ENCODE data around the gene ALG6.
"Not testable (repeated sequence)": the region's sequence is repeated elsewhere in the genome, so short reads cannot be mapped to it uniquely, and the experiment has no call there.

Gene ALG6

GRCh38 chr1:63352736-63353135, 14.7 kb upstream of the ALG6 start:
- Histone ChIP-seq H3K9me3 (ENCODE audit: control extremely low read depth in 1 of 5, control insufficient read depth in 4 of 5, insufficient read depth in 2 of 5, low read depth in 1 of 5, low read length in 4 of 5) (no peaks in the 10 kb centered on the region), H3K27me3 (replicated peaks in 2 of 5; ENCODE audit: control insufficient read depth in 4 of 5, insufficient read depth in 5 of 5, low read length in 4 of 5) (peaks cover 0 to 38% (median 13%) of the 10 kb centered on the region in 5 experiments), H3K4me3 (ENCODE audit: control insufficient read depth in 1 of 7, extremely low read depth in 1 of 7, insufficient read depth in 4 of 7, low read depth in 2 of 7, low read length in 6 of 7) (no peak overlapping the region), H3K27ac (ENCODE audit: insufficient read depth in 1 of 2, low read depth in 1 of 2, low read length in 2 of 2, poor library complexity in 1 of 2, severe bottlenecking in 2 of 2) (no peak overlapping the region), H3K4me1 (ENCODE audit: control extremely low read depth in 1 of 4, control insufficient read depth in 4 of 4, insufficient read depth in 4 of 4, low read length in 3 of 4) (no peaks in the 10 kb centered on the region), H3K36me3 (ENCODE audit: control insufficient read depth in 4 of 4, insufficient read depth in 4 of 4, low read length in 3 of 4) (no peaks in the 10 kb centered on the region)
- WGBS (ENCODE audit: insufficient coverage) = no CpG with 5 or more reads among the region's 2 CpGs
- ChIA-PET POLR2A (no interaction called here), CTCF (interaction anchor here (2.5 kb wide), 1 partner anchor 9 kb away, joined by 7 read pairs; no protein-coding TSS in a partner anchor)
- no peak for DNase-seq

- WGBS (ENCODE audit: insufficient coverage) = 60% methylated on average over 2 of the region's 2 CpGs
- H3K27ac ChIP-seq (ENCODE audit: insufficient read depth in 1 of 2, low read depth in 1 of 2, low read length in 2 of 2, poor library complexity in 1 of 2, severe bottlenecking in 2 of 2); H3K4me1 ChIP-seq (ENCODE audit: control extremely low read depth in 1 of 4, control insufficient read depth in 4 of 4, insufficient read depth in 4 of 4, low read length in 3 of 4); DNase-seq; H3K4me3 ChIP-seq (ENCODE audit: control insufficient read depth in 1 of 7, extremely low read depth in 1 of 7, insufficient read depth in 4 of 7, low read depth in 2 of 7, low read length in 6 of 7); H3K9me3 ChIP-seq (ENCODE audit: control extremely low read depth in 1 of 5, control insufficient read depth in 4 of 5, insufficient read depth in 2 of 5, low read depth in 1 of 5, low read length in 4 of 5); POLR2A ChIA-PET; H3K36me3 ChIP-seq (ENCODE audit: control insufficient read depth in 4 of 4, insufficient read depth in 4 of 4, low read length in 3 of 4): not testable (repeated sequence)
- CTCF ChIA-PET = interaction anchor here (1.0 to 1.5 kb wide), 2 partner anchors 28 to 84 kb away, joined by 3 to 4 read pairs; no protein-coding TSS in a partner anchor
- H3K27me3 ChIP-seq (replicated peaks in 2 of 5; ENCODE audit: control insufficient read depth in 4 of 5, insufficient read depth in 5 of 5, low read length in 4 of 5) = peaks cover 0 to 31% (median 13%) of the 10 kb centered on the region in 5 experiments
These were observed 11.2 kb upstream of the ALG6 start for GRCh38 chr1:63356234-63356633.

GRCh38 chr1:63359561-63359960, 7.9 kb upstream of the ALG6 start:
- H3K27me3 ChIP-seq (replicated peaks in 2 of 5; ENCODE audit: control insufficient read depth in 4 of 5, insufficient read depth in 5 of 5, low read length in 4 of 5) = peaks cover 0 to 7% (median 0%) of the 10 kb centered on the region in 5 experiments
- ChIA-PET POLR2A (no interaction called here), CTCF (interaction anchor here (0.8 to 1.3 kb wide), 2 partner anchors 7 to 29 kb away, joined by 3 to 5 read pairs; no protein-coding TSS in a partner anchor)
- H3K27ac ChIP-seq (ENCODE audit: insufficient read depth in 1 of 2, low read depth in 1 of 2, low read length in 2 of 2, poor library complexity in 1 of 2, severe bottlenecking in 2 of 2) = no peak overlapping the region
- no peak for DNase-seq
- no peak overlapping the region for H3K4me3 ChIP-seq (ENCODE audit: control insufficient read depth in 1 of 7, extremely low read depth in 1 of 7, insufficient read depth in 4 of 7, low read depth in 2 of 7, low read length in 6 of 7)
- H3K4me1 ChIP-seq (ENCODE audit: control extremely low read depth in 1 of 4, control insufficient read depth in 4 of 4, insufficient read depth in 4 of 4, low read length in 3 of 4) = no peaks in the 10 kb centered on the region
- no peaks in the 10 kb centered on the region for H3K9me3 ChIP-seq (ENCODE audit: control extremely low read depth in 1 of 5, control insufficient read depth in 4 of 5, insufficient read depth in 2 of 5, low read depth in 1 of 5, low read length in 4 of 5)
- 96% methylated on average over 5 of the region's 5 CpGs for WGBS (ENCODE audit: insufficient coverage)
- no peaks in the 10 kb centered on the region for H3K36me3 ChIP-seq (ENCODE audit: control insufficient read depth in 4 of 4, insufficient read depth in 4 of 4, low read length in 3 of 4)

GRCh38 chr1:63362073-63362472, 5.4 kb upstream of the ALG6 start:
- H3K36me3 ChIP-seq (ENCODE audit: control insufficient read depth in 4 of 4, insufficient read depth in 4 of 4, low read length in 3 of 4) = no peaks in the 10 kb centered on the region
- WGBS (ENCODE audit: insufficient coverage) = 83% methylated on average over 1 of the region's 1 CpG
- peaks cover 0 to 3% (median 3%) of the 10 kb centered on the region in 4 experiments for H3K4me1 ChIP-seq (ENCODE audit: control extremely low read depth in 1 of 4, control insufficient read depth in 4 of 4, insufficient read depth in 4 of 4, low read length in 3 of 4)
- ChIA-PET POLR2A (no interaction called here), CTCF (no interaction called here)
- no peaks in the 10 kb centered on the region for H3K9me3 ChIP-seq (ENCODE audit: control extremely low read depth in 1 of 5, control insufficient read depth in 4 of 5, insufficient read depth in 2 of 5, low read depth in 1 of 5, low read length in 4 of 5)
- no peak overlapping the region for H3K4me3 ChIP-seq (ENCODE audit: control insufficient read depth in 1 of 7, extremely low read depth in 1 of 7, insufficient read depth in 4 of 7, low read depth in 2 of 7, low read length in 6 of 7)
- H3K27me3 ChIP-seq (replicated peaks in 2 of 5; ENCODE audit: control insufficient read depth in 4 of 5, insufficient read depth in 5 of 5, low read length in 4 of 5) = no peaks in the 10 kb centered on the region
- no peak for DNase-seq
- H3K27ac ChIP-seq (ENCODE audit: insufficient read depth in 1 of 2, low read depth in 1 of 2, low read length in 2 of 2, poor library complexity in 1 of 2, severe bottlenecking in 2 of 2) = no peak overlapping the region

- H3K4me3 ChIP-seq (ENCODE audit: control insufficient read depth in 1 of 7, extremely low read depth in 1 of 7, insufficient read depth in 4 of 7, low read depth in 2 of 7, low read length in 6 of 7) = no peak overlapping the region
- peaks cover 0 to 5% (median 4%) of the 10 kb centered on the region in 4 experiments for H3K4me1 ChIP-seq (ENCODE audit: control extremely low read depth in 1 of 4, control insufficient read depth in 4 of 4, insufficient read depth in 4 of 4, low read length in 3 of 4)
- no peaks in the 10 kb centered on the region for H3K9me3 ChIP-seq (ENCODE audit: control extremely low read depth in 1 of 5, control insufficient read depth in 4 of 5, insufficient read depth in 2 of 5, low read depth in 1 of 5, low read length in 4 of 5)
- DNase-seq = peak in 2 of 3 donors; percentile 12 to 21
- no peaks in the 10 kb centered on the region for H3K27me3 ChIP-seq (replicated peaks in 2 of 5; ENCODE audit: control insufficient read depth in 4 of 5, insufficient read depth in 5 of 5, low read length in 4 of 5)
- ChIA-PET CTCF (no interaction called here), POLR2A (no interaction called here)
- no peak overlapping the region for H3K27ac ChIP-seq (ENCODE audit: insufficient read depth in 1 of 2, low read depth in 1 of 2, low read length in 2 of 2, poor library complexity in 1 of 2, severe bottlenecking in 2 of 2)
- no CpG with 5 or more reads among the region's 1 CpG for WGBS (ENCODE audit: insufficient coverage)
- no peaks in the 10 kb centered on the region for H3K36me3 ChIP-seq (ENCODE audit: control insufficient read depth in 4 of 4, insufficient read depth in 4 of 4, low read length in 3 of 4)
These were observed 4.8 kb upstream of the ALG6 start for GRCh38 chr1:63362578-63362977.

- Histone ChIP-seq H3K27ac (ENCODE audit: insufficient read depth in 1 of 2, low read depth in 1 of 2, low read length in 2 of 2, poor library complexity in 1 of 2, severe bottlenecking in 2 of 2) (no peak overlapping the region), H3K4me1 (ENCODE audit: control extremely low read depth in 1 of 4, control insufficient read depth in 4 of 4, insufficient read depth in 4 of 4, low read length in 3 of 4) (peaks cover 0 to 9% (median 6%) of the 10 kb centered on the region in 4 experiments), H3K27me3 (replicated peaks in 2 of 5; ENCODE audit: control insufficient read depth in 4 of 5, insufficient read depth in 5 of 5, low read length in 4 of 5) (no peaks in the 10 kb centered on the region), H3K4me3 (ENCODE audit: control insufficient read depth in 1 of 7, extremely low read depth in 1 of 7, insufficient read depth in 4 of 7, low read depth in 2 of 7, low read length in 6 of 7) (no peak overlapping the region), H3K9me3 (ENCODE audit: control extremely low read depth in 1 of 5, control insufficient read depth in 4 of 5, insufficient read depth in 2 of 5, low read depth in 1 of 5, low read length in 4 of 5) (no peaks in the 10 kb centered on the region), H3K36me3 (ENCODE audit: control insufficient read depth in 4 of 4, insufficient read depth in 4 of 4, low read length in 3 of 4) (no peaks in the 10 kb centered on the region)
- no peak for DNase-seq
- CTCF ChIA-PET = no interaction called here
- WGBS (ENCODE audit: insufficient coverage) = 97% methylated on average over 4 of the region's 5 CpGs
- POLR2A ChIA-PET = no interaction called here
These were observed 4.4 kb upstream of the ALG6 start for GRCh38 chr1:63363014-63363413.

GRCh38 chr1:63366908-63367214, 566 bp upstream of the ALG6 start:
- Histone ChIP-seq H3K9me3 (ENCODE audit: control extremely low read depth in 1 of 5, control insufficient read depth in 4 of 5, insufficient read depth in 2 of 5, low read depth in 1 of 5, low read length in 4 of 5) (no peaks in the 10 kb centered on the region), H3K27ac (ENCODE audit: insufficient read depth in 1 of 2, low read depth in 1 of 2, low read length in 2 of 2, poor library complexity in 1 of 2, severe bottlenecking in 2 of 2) (peak overlapping the region in 1 of 2 experiments; percentile 49), H3K36me3 (ENCODE audit: control insufficient read depth in 4 of 4, insufficient read depth in 4 of 4, low read length in 3 of 4) (peaks cover 2 to 7% (median 6%) of the 10 kb centered on the region in 4 experiments), H3K27me3 (replicated peaks in 2 of 5; ENCODE audit: control insufficient read depth in 4 of 5, insufficient read depth in 5 of 5, low read length in 4 of 5) (no peaks in the 10 kb centered on the region), H3K4me3 (ENCODE audit: control insufficient read depth in 1 of 7, extremely low read depth in 1 of 7, insufficient read depth in 4 of 7, low read depth in 2 of 7, low read length in 6 of 7) (peak overlapping the region in 6 of 7 experiments; percentile 8 to 97 (median 92)), H3K4me1 (ENCODE audit: control extremely low read depth in 1 of 4, control insufficient read depth in 4 of 4, insufficient read depth in 4 of 4, low read length in 3 of 4) (peaks cover 0 to 16% (median 11%) of the 10 kb centered on the region in 4 experiments)
- 97% methylated on average over 7 of the region's 7 CpGs for WGBS (ENCODE audit: insufficient coverage)
- ChIA-PET POLR2A (no interaction called here), CTCF (no interaction called here)
- DNase-seq = no peak

Data from common myeloid progenitor, CD34-positive (primary cell).